ENCODE measurements around the gene DLG1.

- no peak for TF ChIP-seq TAF1 (IDR thresholded peaks at IDR 0.05; ENCODE audit: borderline replicate concordance, insufficient read depth, low read length)
- no peak for TF ChIP-seq FOXP2 (optimal IDR thresholded peaks at IDR 0.05; ENCODE audit: borderline replicate concordance, extremely low read depth, extremely low read length, insufficient read depth)
- no peak for TF ChIP-seq SIN3A (IDR thresholded peaks at IDR 0.05; ENCODE audit: borderline replicate concordance, insufficient read depth, low read length)
- no peak for TF ChIP-seq POLR2AphosphoS5 (IDR thresholded peaks at IDR 0.05; ENCODE audit: low read depth, low read length)
Measured at GRCh38 chr3:197325773-197326172, 27.4 kb upstream of the DLG1 start.
